A673 (cell line): ENCODE measurements around the gene MTAP.

Experiments used
- CTCF ChIP-seq: fragments of 300-800, 200-600 bp; sonication (generic); conservative IDR thresholded peaks from 2 replicates; pipeline ENCODE4 v1.5.1; 2017; ENCODE audit warnings: low read depth, mild to moderate bottlenecking, antibody characterized with exemption, low read length, moderate library complexity, mixed read lengths
- EZH2 ChIP-seq: fragments of 200-600 bp; sonication (generic); IDR thresholded peaks from 2 replicates; pipeline ENCODE4 v1.6.1; 2017; ENCODE audit warnings: borderline replicate concordance, low read depth, mild to moderate bottlenecking, mixed read lengths, antibody characterized with exemption, low read length; ENCODE audit not compliant: poor library complexity, severe bottlenecking

DNA sequence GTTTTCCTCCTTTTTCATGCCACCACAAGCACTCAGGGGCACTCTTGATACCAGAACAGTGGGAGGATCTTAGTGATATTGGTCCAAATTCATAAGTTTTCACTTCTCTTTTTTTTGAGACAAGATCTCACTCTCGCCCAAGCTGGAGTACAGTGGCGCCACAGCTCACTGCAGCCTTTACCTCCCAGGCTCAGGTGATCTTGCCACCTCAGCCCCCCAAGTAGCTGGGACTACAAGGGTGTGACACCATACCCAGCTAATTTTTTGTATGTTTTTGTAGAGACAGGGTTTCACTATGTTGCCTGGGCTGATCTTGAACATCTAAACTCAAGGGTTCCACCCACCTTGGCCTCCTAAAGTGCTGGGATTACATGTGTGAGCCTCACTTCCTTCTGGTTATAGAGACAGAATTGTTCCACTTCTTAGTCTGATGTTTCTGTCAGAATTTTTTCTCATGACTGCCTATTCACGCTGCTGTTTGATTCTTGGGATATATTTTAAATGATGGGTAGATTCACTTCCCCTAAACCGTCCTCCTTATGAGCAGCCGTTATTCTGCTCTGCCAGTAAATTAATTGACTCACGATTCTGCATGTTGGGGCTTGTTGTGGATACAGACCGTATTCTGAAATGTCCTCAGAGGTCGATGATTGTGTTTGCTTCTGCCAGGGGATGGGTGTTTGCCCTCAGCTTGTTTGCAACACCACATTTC, 30.8 kb downstream of the MTAP start:
- no peak for TF ChIP-seq CTCF
- TF ChIP-seq EZH2, result no peak
